ENCODE data around the gene LMBRD2.

The LMBRD2 gene

GRCh38 chr5:36105819-36106218, 45.9 kb downstream of the LMBRD2 start:
- no peak for DNase-seq (ENCODE audit: low read depth)

DNA sequence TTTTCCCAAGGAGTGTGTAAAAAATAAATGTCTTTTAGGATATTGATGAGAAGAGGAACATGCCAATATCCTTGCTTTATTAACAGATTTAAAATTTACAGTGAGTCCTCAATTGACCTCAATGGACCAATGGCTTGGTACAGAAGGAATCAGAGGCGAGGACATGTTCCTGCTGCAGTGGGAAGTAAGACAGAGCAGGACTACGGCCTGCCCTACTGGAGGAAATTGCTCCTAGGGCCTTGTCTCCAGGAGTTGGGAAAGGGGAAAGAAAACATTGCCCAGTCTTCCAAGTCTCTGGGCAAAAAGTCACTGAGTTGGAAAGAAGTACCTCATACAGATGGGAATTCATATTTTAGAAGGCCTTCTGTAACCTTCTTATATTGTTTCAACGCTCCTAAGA, 51.9 kb downstream of the LMBRD2 start:
- DNase-seq (ENCODE audit: low read depth), result no peak

DNA sequence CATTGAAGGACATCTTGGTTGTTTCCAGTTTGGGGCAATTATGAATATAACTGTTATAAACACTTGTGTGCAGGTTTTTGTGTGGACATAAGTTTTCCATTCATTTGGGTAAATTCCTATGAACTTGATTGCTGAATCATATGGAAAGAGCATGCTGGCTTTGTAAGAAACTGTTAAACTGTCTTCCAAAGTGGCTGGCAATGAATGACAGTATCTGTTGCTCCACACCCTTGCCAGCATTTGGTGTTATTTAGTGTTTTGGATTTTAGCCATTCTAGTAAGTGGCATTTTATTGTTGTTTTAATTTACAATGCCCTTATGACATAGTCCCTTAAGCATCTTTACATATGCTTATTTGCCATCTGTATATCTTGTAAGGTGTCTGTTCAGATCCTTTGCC, 55.2 kb downstream of the LMBRD2 start:
- no peak for DNase-seq (ENCODE audit: low read depth)

- DNase-seq (ENCODE audit: low read depth), result peak; percentile 26
Measured at GRCh38 chr5:36089989-36090388, 61.7 kb downstream of the LMBRD2 start.

GRCh38 chr5:36079200-36079781, 72.4 kb downstream of the LMBRD2 start:
- peak; percentile 40 for DNase-seq (ENCODE audit: low read depth)

- DNase-seq (ENCODE audit: low read depth), result no peak
Measured at GRCh38 chr5:36078430-36078829, 73.3 kb downstream of the LMBRD2 start.

DNA sequence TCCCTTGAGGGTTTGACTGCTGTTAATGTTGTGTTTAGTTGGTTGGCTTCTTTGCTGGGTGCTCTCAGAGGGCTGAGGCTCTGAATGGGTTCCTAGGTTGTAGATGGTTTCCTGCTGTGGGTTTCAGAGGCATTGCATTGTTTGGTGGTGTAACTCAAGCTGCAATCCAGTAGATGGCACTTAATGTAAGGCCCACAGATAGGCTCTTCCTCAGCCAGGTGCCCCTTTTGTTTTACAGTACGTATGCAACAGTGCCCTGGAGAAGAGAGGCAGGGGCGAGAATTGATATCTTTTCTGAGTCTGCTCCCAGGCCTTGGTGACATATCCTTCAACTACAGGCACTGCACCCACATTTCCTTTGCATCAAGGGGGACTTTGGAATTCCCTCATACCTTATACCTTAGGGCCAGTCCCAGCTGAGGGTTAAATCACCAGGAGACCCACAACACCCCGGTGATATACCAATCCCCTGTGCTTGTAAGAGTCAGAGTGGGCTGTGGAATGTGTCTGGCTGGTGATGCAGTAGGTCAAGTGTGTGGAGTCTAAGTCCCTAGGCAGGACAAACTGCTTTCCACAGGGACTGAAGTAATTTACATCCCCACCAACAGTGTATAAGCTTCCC, 78.0 kb downstream of the LMBRD2 start:
- DNase-seq (ENCODE audit: low read depth), result no peak

GRCh38 chr5:36070687-36071571, 80.8 kb downstream of the LMBRD2 start:
- DNase-seq (ENCODE audit: low read depth), result no peak

DNA sequence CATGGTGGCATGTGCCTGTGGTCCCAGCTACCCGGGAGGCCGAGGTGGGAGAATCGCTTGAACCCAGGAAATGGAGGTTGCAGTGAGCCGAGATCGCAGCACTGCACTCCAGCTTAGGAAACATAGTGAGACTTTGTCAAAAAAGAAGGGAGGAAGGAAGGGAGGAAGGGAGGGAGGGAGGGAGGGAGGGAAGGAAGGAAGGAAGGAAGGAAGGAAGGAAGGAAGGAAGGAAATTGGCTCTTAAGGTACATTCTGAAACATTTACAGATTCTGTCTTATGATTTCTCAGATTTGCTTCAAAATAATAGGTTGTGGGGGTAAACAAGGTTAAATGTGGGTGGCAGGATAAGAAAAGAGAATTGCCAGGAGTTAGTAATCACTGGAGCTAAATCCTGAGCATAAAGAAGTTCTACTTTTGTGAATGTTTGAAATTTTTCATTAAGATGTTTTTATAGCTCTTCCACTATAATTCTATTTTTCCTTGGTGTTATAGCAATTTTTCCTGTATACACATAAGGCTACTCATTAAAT, 82.9 kb downstream of the LMBRD2 start:
- DNase-seq (ENCODE audit: low read depth), result no peak

GRCh38 chr5:36066540-36067210, 85.0 kb downstream of the LMBRD2 start, which contains the start of gene UGT3A2:
TSS of gene UGT3A2 (minus strand) at chr5:36066882. CDS start at chr5:36066789, 93 bp downstream.
- DNase-seq (ENCODE audit: low read depth), result no peak

DNA sequence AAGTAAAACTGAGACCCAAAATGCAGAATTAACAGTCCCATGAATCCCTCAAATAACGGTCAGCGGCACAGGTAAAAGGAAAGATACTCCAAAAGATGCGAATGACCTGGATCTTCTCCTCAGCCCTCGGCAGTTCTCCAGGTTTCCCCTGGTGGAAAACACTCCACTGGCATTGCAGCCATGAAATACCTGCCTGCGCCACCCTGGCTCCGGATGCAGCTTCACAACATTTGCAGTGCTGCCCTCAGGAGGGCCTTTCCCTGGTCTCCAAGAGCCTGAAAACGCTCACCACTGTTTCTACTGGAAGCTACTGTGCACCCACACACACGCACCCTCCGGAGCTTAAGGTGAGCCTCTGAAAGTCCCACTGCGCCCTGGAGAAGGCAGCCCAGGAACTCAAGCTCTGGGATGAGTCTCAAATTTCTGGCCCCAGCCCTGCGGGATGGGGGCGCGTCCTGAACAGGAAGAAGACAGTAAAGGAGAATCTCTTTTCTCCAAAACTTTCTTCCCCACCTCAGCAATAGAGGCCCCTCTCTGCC, 85.6 kb downstream of the LMBRD2 start:
- DNase-seq (ENCODE audit: low read depth), result no peak

- no peak for DNase-seq (ENCODE audit: low read depth)
Measured at GRCh38 chr5:36060420-36060887, 91.2 kb downstream of the LMBRD2 start.

- DNase-seq (ENCODE audit: low read depth), result no peak
Measured at GRCh38 chr5:36059571-36060419, 91.9 kb downstream of the LMBRD2 start.

DNA sequence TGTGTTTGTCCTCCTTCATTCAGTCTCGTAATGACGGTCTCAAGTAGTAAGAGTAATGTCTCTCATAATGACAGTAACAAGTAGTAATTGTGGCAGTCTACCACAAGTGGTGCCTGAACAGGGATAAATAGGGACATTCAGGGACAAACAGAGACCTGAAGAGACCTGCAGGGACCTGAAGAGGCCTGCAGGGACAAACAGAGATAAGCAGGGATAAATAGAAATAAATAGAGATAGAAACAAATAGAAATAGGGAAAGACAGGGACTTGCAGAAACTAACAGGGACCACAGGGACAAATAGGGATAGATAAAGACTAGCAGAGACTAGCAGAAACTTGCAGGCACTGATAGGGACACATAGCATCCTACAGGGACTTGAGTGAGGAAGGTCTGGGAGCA, 92.9 kb downstream of the LMBRD2 start:
- DNase-seq (ENCODE audit: low read depth), result no peak

DNA sequence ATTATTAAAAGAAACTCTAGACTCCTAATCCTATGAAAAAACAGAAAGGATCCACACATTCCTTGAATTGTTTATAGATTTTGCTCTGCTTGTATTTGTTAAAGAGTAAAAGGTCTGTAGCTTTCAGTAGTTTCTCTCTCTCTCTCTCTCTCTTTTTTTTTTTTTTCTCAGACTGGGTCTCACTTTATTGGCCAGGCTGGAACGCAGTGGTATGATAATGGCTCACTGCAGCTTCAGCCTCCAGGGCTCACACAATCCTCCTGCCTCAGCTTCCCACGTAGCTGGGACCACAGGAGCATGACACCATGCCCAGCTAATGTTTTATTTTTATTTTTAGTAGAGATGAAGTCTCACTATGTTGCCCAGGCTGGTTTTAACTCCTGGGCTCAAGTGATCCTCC, 94.3 kb downstream of the LMBRD2 start:
- DNase-seq (ENCODE audit: low read depth), result no peak

DNA sequence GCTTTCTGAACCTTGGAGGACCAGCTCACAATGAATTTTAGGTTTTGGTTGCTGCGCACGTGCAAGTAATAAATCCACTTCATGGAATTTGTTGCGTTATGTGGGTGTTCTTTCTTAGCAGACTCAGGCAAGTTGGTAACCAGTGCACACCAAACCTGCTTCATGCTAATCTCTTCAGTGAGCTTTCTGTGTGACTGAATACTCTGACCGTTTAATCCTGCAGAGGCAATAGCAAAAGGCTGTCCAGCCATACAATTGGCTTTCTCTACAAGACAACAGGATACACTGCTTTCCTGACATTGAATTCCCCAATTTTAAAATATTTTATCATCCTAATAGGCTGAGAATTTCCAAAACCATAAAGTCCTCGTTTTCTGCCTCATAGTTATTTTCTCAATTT, 95.3 kb downstream of the LMBRD2 start:
- DNase-seq (ENCODE audit: low read depth), result no peak

- DNase-seq (ENCODE audit: low read depth), result no peak
Measured at GRCh38 chr5:36055984-36056383, 95.7 kb downstream of the LMBRD2 start.

DNA sequence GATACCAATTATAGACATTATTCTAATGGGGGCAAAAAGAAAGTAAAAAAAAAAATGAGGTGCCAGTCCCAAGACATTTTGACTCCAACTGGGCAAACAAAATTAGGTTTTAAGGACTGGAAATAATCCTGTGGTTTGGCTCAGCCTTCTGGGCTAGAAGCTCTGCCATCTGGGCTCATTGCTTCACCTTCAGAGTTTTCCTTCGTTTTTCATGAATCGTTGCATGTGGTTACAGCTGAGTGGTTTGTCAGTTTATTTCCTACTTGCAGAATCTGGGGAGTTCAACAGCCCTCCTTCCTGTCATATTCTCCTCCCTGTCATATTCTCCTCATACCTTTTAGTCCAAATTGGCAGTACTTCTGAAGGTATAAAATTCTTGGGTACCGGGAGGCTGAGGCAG, 97.0 kb downstream of the LMBRD2 start:
- no peak for DNase-seq (ENCODE audit: low read depth)

GRCh38 chr5:36052538-36052937, 99.1 kb downstream of the LMBRD2 start:
- no peak for DNase-seq (ENCODE audit: low read depth)

DNA sequence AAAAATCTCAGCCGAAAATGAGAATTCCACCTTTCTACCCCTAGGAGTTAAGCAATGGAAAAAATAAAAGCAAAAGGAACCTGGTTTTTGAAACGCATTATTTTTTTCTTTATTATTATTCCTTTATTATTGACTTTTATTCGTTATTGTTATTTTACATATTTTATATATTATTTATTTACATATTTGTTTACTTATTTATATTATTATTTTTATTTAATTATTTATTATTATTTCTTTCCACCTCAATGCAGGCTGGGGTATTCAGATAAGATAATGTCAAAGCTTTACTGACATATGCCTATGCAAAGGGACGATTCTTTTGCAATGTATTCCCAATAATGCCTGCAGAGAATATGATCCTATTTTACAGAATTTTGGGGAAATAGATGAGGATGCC, 101.7 kb downstream of the LMBRD2 start:
- DNase-seq (ENCODE audit: low read depth), result no peak
